BLaER1 (cell line): ENCODE results near the gene SMIM43.

ENCODE experiments used
- H3K27ac ChIP-seq: shearing (Covaris generic); formaldehyde crosslinking; 2 replicates; pipeline ENCODE4 v1.8.1; 2022
- H3K27me3 ChIP-seq: shearing (Covaris generic); formaldehyde crosslinking; 2 replicates; pipeline ENCODE4 v1.8.1; 2022
- H3K36me3 ChIP-seq: shearing (Covaris generic); formaldehyde crosslinking; 2 replicates; pipeline ENCODE4 v1.8.1; 2022
- H3K4me1 ChIP-seq: shearing (Covaris generic); formaldehyde crosslinking; 2 replicates; pipeline ENCODE4 v1.8.1; 2022
- H3K4me2 ChIP-seq: shearing (Covaris generic); formaldehyde crosslinking; 2 replicates; pipeline ENCODE4 v1.8.1; 2022
- H3K4me3 ChIP-seq: shearing (Covaris generic); formaldehyde crosslinking; 2 replicates; pipeline ENCODE4 v1.8.1; 2022
- H3K9ac ChIP-seq: shearing (Covaris generic); formaldehyde crosslinking; 2 replicates; pipeline ENCODE4 v1.8.1; 2022
- H3K9me3 ChIP-seq: shearing (Covaris generic); formaldehyde crosslinking; 2 replicates; pipeline ENCODE4 v1.8.1; 2022
- H4K20me1 ChIP-seq: shearing (Covaris generic); formaldehyde crosslinking; 2 replicates; pipeline ENCODE4 v1.8.1; 2022
- Cebpa-rat ChIP-seq: shearing (Covaris generic); IDR thresholded peaks from 2 replicates; pipeline ENCODE4 v1.8.1; 2022

SMIM43 gene

GRCh38 chr4:121784401-121784800 lies 19.4 kb upstream of the SMIM43 start:
- H3K4me3 ChIP-seq = no peak overlapping the region

GRCh38 chr4:121783210-121783609 lies 18.2 kb upstream of the SMIM43 start:
- H3K9ac ChIP-seq = no peak overlapping the region
- H3K4me3 ChIP-seq = no peak overlapping the region
- H3K4me2 ChIP-seq = no peak overlapping the region
- H3K36me3 ChIP-seq = no peaks in the 10 kb centered on the region
- no peak overlapping the region for H3K27ac ChIP-seq
- TF ChIP-seq Cebpa-rat = no peak
- peaks cover 1% of the 10 kb centered on the region for H3K4me1 ChIP-seq
- no peaks in the 10 kb centered on the region for H3K27me3 ChIP-seq
- no peaks in the 10 kb centered on the region for H3K9me3 ChIP-seq
- H4K20me1 ChIP-seq = no peaks in the 10 kb centered on the region

More at GRCh38 chr4:121784401-121784800, 19.4 kb upstream of the SMIM43 start:
- no peaks in the 10 kb centered on the region for H3K9me3 ChIP-seq
- H4K20me1 ChIP-seq = no peaks in the 10 kb centered on the region
- H3K27me3 ChIP-seq = no peaks in the 10 kb centered on the region
- TF ChIP-seq Cebpa-rat = no peak
- no peak overlapping the region for H3K9ac ChIP-seq
- H3K4me2 ChIP-seq = no peak overlapping the region
- H3K36me3 ChIP-seq = no peaks in the 10 kb centered on the region
- H3K4me1 ChIP-seq = no peaks in the 10 kb centered on the region
- H3K27ac ChIP-seq = no peak overlapping the region

GRCh38 chr4:121778991-121779628 lies 14.1 kb upstream of the SMIM43 start:
- Histone ChIP-seq H3K4me2 (no peak overlapping the region), H3K9ac (no peak overlapping the region), H3K4me3 (no peak overlapping the region), H3K36me3 (no peaks in the 10 kb centered on the region), H3K4me1 (peaks cover 12% of the 10 kb centered on the region), H4K20me1 (no peaks in the 10 kb centered on the region), H3K27ac (no peak overlapping the region), H3K27me3 (no peaks in the 10 kb centered on the region), H3K9me3 (no peaks in the 10 kb centered on the region)
- no peak for TF ChIP-seq Cebpa-rat

- Histone ChIP-seq H3K9ac (no peak overlapping the region), H3K27ac (no peak overlapping the region), H3K9me3 (no peaks in the 10 kb centered on the region), H3K4me1 (peaks cover 12% of the 10 kb centered on the region), H3K4me2 (peak overlapping the region; percentile 33), H3K27me3 (no peaks in the 10 kb centered on the region), H3K4me3 (no peak overlapping the region), H4K20me1 (no peaks in the 10 kb centered on the region), H3K36me3 (no peaks in the 10 kb centered on the region)
- no peak for TF ChIP-seq Cebpa-rat
These were observed 12.7 kb upstream of the SMIM43 start for GRCh38 chr4:121777625-121778024.

GRCh38 chr4:121776610-121777401 lies 11.8 kb upstream of the SMIM43 start:
- H3K4me2 ChIP-seq = no peak overlapping the region
- no peak overlapping the region for H3K9ac ChIP-seq
- no peaks in the 10 kb centered on the region for H4K20me1 ChIP-seq
- no peaks in the 10 kb centered on the region for H3K36me3 ChIP-seq
- no peak overlapping the region for H3K27ac ChIP-seq
- TF ChIP-seq Cebpa-rat = no peak
- H3K9me3 ChIP-seq = no peaks in the 10 kb centered on the region
- peaks cover 12% of the 10 kb centered on the region for H3K4me1 ChIP-seq
- H3K27me3 ChIP-seq = no peaks in the 10 kb centered on the region
- H3K4me3 ChIP-seq = no peak overlapping the region

GRCh38 chr4:121773883-121774282 lies 8.9 kb upstream of the SMIM43 start:
- Histone ChIP-seq H3K9me3 (no peaks in the 10 kb centered on the region), H4K20me1 (no peaks in the 10 kb centered on the region), H3K36me3 (no peaks in the 10 kb centered on the region), H3K4me2 (no peak overlapping the region), H3K4me3 (no peak overlapping the region), H3K27me3 (no peaks in the 10 kb centered on the region), H3K4me1 (peaks cover 12% of the 10 kb centered on the region), H3K9ac (no peak overlapping the region), H3K27ac (no peak overlapping the region)
- TF ChIP-seq Cebpa-rat = no peak

- H3K4me3 ChIP-seq = no peak overlapping the region
- H3K36me3 ChIP-seq = no peaks in the 10 kb centered on the region
- no peak overlapping the region for H3K27ac ChIP-seq
- H4K20me1 ChIP-seq = no peaks in the 10 kb centered on the region
- no peaks in the 10 kb centered on the region for H3K9me3 ChIP-seq
- H3K4me2 ChIP-seq = no peak overlapping the region
- H3K4me1 ChIP-seq = no peaks in the 10 kb centered on the region
- no peaks in the 10 kb centered on the region for H3K27me3 ChIP-seq
- no peak overlapping the region for H3K9ac ChIP-seq
- TF ChIP-seq Cebpa-rat = no peak
These were observed 6.9 kb upstream of the SMIM43 start for GRCh38 chr4:121771869-121772268.

- Histone ChIP-seq H4K20me1 (no peaks in the 10 kb centered on the region), H3K27ac (no peak overlapping the region), H3K9me3 (peaks cover 12% of the 10 kb centered on the region), H3K9ac (no peak overlapping the region), H3K4me3 (no peak overlapping the region), H3K36me3 (no peaks in the 10 kb centered on the region), H3K27me3 (no peaks in the 10 kb centered on the region), H3K4me1 (no peaks in the 10 kb centered on the region), H3K4me2 (no peak overlapping the region)
- no peak for TF ChIP-seq Cebpa-rat
These were observed 4.4 kb upstream of the SMIM43 start for GRCh38 chr4:121769341-121769740.

- no peak overlapping the region for H3K4me2 ChIP-seq
- no peak for TF ChIP-seq Cebpa-rat
- no peak overlapping the region for H3K9ac ChIP-seq
- no peaks in the 10 kb centered on the region for H4K20me1 ChIP-seq
- no peaks in the 10 kb centered on the region for H3K36me3 ChIP-seq
- no peak overlapping the region for H3K4me3 ChIP-seq
- H3K27ac ChIP-seq = no peak overlapping the region
- H3K4me1 ChIP-seq = no peaks in the 10 kb centered on the region
- no peaks in the 10 kb centered on the region for H3K27me3 ChIP-seq
- H3K9me3 ChIP-seq = peaks cover 16% of the 10 kb centered on the region
These were observed 2.2 kb upstream of the SMIM43 start for GRCh38 chr4:121767166-121767565.

- Histone ChIP-seq H3K9ac (no peak overlapping the region), H3K27ac (no peak overlapping the region), H3K4me1 (no peaks in the 10 kb centered on the region), H3K27me3 (no peaks in the 10 kb centered on the region), H3K9me3 (peaks cover 16% of the 10 kb centered on the region), H4K20me1 (no peaks in the 10 kb centered on the region), H3K36me3 (no peaks in the 10 kb centered on the region), H3K4me3 (no peak overlapping the region), H3K4me2 (no peak overlapping the region)
- no peak for TF ChIP-seq Cebpa-rat
These were observed 1.1 kb upstream of the SMIM43 start for GRCh38 chr4:121765971-121766538.
